ENCODE measurements around the gene METTL2B.

DNA sequence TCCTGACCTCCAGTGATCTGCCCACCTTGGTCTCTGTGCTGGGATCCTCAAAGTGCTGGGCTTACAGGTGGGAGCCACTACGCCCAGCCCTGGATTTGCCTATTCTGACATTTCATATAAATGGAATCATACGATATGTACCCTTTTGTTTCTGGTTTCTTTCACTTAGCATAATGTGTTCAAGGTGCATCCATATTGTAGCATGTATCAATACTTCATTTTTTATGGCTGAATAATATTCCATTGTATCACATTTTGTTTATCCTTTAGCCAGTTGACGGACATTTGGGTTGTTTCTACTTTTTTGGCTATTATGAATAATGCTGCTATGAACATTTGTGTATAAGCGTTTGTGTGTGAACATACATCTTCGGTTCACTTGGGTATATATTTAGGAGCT, 25.6 kb upstream of the METTL2B start:
- TF ChIP-seq, protein P1, sequence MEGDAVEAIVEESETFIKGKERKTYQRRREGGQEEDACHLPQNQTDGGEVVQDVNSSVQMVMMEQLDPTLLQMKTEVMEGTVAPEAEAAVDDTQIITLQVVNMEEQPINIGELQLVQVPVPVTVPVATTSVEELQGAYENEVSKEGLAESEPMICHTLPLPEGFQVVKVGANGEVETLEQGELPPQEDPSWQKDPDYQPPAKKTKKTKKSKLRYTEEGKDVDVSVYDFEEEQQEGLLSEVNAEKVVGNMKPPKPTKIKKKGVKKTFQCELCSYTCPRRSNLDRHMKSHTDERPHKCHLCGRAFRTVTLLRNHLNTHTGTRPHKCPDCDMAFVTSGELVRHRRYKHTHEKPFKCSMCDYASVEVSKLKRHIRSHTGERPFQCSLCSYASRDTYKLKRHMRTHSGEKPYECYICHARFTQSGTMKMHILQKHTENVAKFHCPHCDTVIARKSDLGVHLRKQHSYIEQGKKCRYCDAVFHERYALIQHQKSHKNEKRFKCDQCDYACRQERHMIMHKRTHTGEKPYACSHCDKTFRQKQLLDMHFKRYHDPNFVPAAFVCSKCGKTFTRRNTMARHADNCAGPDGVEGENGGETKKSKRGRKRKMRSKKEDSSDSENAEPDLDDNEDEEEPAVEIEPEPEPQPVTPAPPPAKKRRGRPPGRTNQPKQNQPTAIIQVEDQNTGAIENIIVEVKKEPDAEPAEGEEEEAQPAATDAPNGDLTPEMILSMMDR (IDR thresholded peaks at IDR 0.05): no peak
- TF ChIP-seq POLR2A (IDR thresholded peaks at IDR 0.05): no peak
